SU-DHL-6 (cell line): ENCODE results near the gene PRDM13.

Experiments used
- H2AFZ ChIP-seq: fragments of 200-600 bp; sonication (generic); 2 replicates; pipeline ENCODE4 v1.6.1; 2014; ENCODE audit warnings: low read depth, mild to moderate bottlenecking, moderate library complexity, mixed read lengths, antibody characterized with exemption, low read length; ENCODE audit not compliant: severe bottlenecking
- H3F3A ChIP-seq: fragments of 200-600 bp; shearing (Covaris generic); 2 replicates; pipeline ENCODE4 v1.6.0; 2016; ENCODE audit warnings: antibody characterized with exemption, mild to moderate bottlenecking; ENCODE audit not compliant: insufficient read depth
- H3K27ac ChIP-seq: fragments of 200-600 bp; sonication (generic); 2 replicates; pipeline ENCODE4 v1.5.1; 2016; ENCODE audit warnings: low read depth, mild to moderate bottlenecking, low read length, moderate library complexity, mixed read lengths
- H3K27me3 ChIP-seq: fragments of 200-600 bp; sonication (generic), shearing (Covaris generic); 2 replicates; pipeline ENCODE4 v1.6.0; 2014; ENCODE audit warnings: mild to moderate bottlenecking, low read length
- H3K36me3 ChIP-seq: fragments of 200-600 bp; sonication (generic); 2 replicates; pipeline ENCODE4 v1.6.1; 2014; ENCODE audit warnings: mild to moderate bottlenecking, low read length, mixed read lengths
- H3K4me2 ChIP-seq: fragments of 300-600, 200-600 bp; shearing (Covaris generic), sonication (generic); 2 replicates; pipeline ENCODE4 v1.6.0; 2014; ENCODE audit warnings: low read length, low read depth, mild to moderate bottlenecking; ENCODE audit not compliant: poor library complexity, severe bottlenecking
- H3K4me3 ChIP-seq: fragments of 200-600 bp; sonication (generic); 2 replicates; pipeline ENCODE4 v1.5.1; 2014; ENCODE audit warnings: antibody characterized with exemption, low read length, mild to moderate bottlenecking, mixed read lengths; ENCODE audit not compliant: insufficient read depth, poor library complexity, severe bottlenecking
- H3K79me2 ChIP-seq: fragments of 200-600 bp; sonication (generic); 2 replicates; pipeline ENCODE4 v1.6.1; 2014; ENCODE audit warnings: mild to moderate bottlenecking, low read length, moderate library complexity; ENCODE audit not compliant: insufficient read depth
- H3K9ac ChIP-seq: fragments of 200-600 bp; sonication (generic); 2 replicates; pipeline ENCODE4 v1.7.0; 2014; ENCODE audit warnings: mild to moderate bottlenecking, low read length
- H3K9me2 ChIP-seq: fragments of 200-600 bp; sonication (generic); replicated peaks from 2 replicates; pipeline ENCODE4 v1.6.1; 2014; ENCODE audit warnings: low read length; ENCODE audit not compliant: insufficient read depth
- H3K9me3 ChIP-seq: fragments of 200-600 bp; sonication (generic); 2 replicates; pipeline ENCODE4 v1.6.1; 2014; ENCODE audit warnings: low read length, mixed read lengths; ENCODE audit not compliant: insufficient read depth
- H4K20me1 ChIP-seq: fragments of 200-600 bp; sonication (generic); 2 replicates; pipeline ENCODE4 v1.6.1; 2014; ENCODE audit warnings: low read depth, mild to moderate bottlenecking, antibody characterized with exemption, low read length, moderate library complexity, mixed read lengths
- CTCF ChIP-seq: fragments of 200-600 bp; sonication (generic); IDR thresholded peaks from one replicate; pipeline ENCODE4 v1.5.1; 2017; ENCODE audit warnings: antibody characterized with exemption, mild to moderate bottlenecking, low read length, moderate library complexity; ENCODE audit not compliant: insufficient read depth, poor library complexity, severe bottlenecking
- EZH2phosphoT487 ChIP-seq: fragments of 200-600 bp; sonication (generic), shearing (Covaris generic); conservative IDR thresholded peaks from 2 replicates; pipeline ENCODE4 v1.6.1; 2018; ENCODE audit warnings: mild to moderate bottlenecking, antibody characterized with exemption, low read length, moderate library complexity, mixed read lengths

PRDM13 gene

DNA sequence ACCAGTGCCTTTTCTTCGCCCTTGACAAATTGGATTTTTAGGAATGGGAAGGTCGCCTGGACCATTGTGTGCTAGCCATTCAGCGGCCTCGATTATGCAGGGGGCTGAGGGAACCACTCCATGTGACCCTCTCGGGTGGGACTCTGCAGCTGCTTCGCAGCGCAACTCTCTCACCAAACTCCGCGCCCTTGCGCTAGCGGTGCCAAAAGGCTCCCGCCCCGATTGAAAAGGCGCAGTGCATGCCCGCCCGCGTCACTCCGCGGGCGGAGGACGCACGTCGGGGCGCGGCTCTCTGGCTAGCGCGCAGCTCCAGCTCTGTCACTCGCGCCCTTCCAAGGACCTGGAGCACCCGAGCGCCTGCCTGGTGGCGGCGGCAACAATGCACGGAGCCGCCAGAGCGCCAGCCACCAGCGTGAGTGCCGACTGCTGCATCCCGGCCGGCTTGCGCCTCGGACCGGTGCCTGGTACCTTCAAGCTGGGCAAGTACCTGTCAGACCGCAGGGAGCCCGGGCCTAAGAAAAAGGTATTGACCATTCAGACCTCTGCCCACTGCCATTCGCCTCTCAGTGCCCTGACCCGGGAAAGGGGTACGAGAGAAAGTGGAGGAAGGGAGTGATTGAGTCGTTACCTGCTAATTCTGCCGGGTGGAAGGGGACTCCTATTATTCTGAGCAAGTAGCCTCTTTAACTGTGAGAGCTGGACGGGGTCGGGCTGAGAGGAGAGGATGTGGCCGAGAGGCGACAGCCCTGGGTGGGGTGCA is at the start of gene PRDM13:
TSS of gene PRDM13 (plus strand) at position 178 of the 760 bp plus-strand sequence. CDS start at position 380, 202 bp downstream.
- Histone ChIP-seq H3K36me3 (no peaks in the 10 kb centered on the region), H3K27ac (no peak within 1 kb of the TSS), H3K27me3 (no peaks in the 10 kb centered on the region), H3K4me3 (no peak within 1 kb of the TSS), H3K9ac (no peak within 1 kb of the TSS), H2AFZ (no peak within 1 kb of the TSS), H3K9me3 (no peaks in the 10 kb centered on the region), H3K9me2 (no peaks in the 10 kb centered on the region), H4K20me1 (no peaks in the 10 kb centered on the region), H3F3A (no peaks in the 10 kb centered on the region), H3K4me2 (no peak within 1 kb of the TSS), H3K79me2 (no peaks in the 10 kb centered on the region)
- TF ChIP-seq CTCF (no peak), EZH2phosphoT487 (no peak)

- Histone ChIP-seq H3K4me3 (no peak overlapping the region), H3K79me2 (peaks cover 41% of the 10 kb centered on the region), H2AFZ (no peak overlapping the region), H3F3A (peaks cover 9% of the 10 kb centered on the region; the same call in 1 of the 2 replicates), H3K9ac (no peak overlapping the region), H3K4me2 (no peak overlapping the region), H3K9me2 (no peaks in the 10 kb centered on the region), H4K20me1 (peaks cover 16% of the 10 kb centered on the region), H3K27ac (no peak overlapping the region), H3K36me3 (peaks cover 51% of the 10 kb centered on the region; the same call in 1 of the 2 replicates), H3K27me3 (no peaks in the 10 kb centered on the region), H3K9me3 (no peaks in the 10 kb centered on the region)
- no peak for TF ChIP-seq EZH2phosphoT487
Observed at GRCh38 chr6:99559057-99559456, 47.6 kb upstream of the PRDM13 start.

DNA sequence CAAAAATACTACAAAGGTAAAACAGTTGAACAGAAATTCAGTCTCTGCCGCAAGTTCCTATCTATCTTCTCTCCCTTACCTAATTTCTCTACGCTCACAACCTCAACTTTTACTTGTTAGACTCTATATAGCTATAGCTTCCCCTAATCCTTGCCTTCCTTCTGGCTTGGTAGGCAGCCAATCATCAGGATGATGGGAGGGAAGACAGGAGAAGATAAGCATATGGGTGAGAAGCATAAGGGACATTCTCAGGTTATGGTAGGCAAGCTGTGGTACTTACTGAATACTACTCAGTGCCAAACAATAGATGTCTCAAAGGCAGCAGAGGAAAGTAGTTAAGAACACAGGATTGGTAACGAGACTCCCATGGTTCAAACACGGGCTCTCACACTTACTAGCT is 46.0 kb upstream of the PRDM13 start:
- Histone ChIP-seq H4K20me1 (peaks cover 30% of the 10 kb centered on the region), H3K9ac (no peak overlapping the region)

More for the DNA sequence above, 46.0 kb upstream of the PRDM13 start:
- Histone ChIP-seq H3K9me3 (no peaks in the 10 kb centered on the region), H3K27me3 (no peaks in the 10 kb centered on the region), H3K79me2 (peaks cover 57% of the 10 kb centered on the region), H3K4me2 (no peak overlapping the region), H3K27ac (no peak overlapping the region), H3K4me3 (no peak overlapping the region), H2AFZ (no peak overlapping the region), H3K9me2 (no peaks in the 10 kb centered on the region), H3F3A (peaks cover 14% of the 10 kb centered on the region; the same call in 1 of the 2 replicates), H3K36me3 (peaks cover 50% of the 10 kb centered on the region; the same call in 1 of the 2 replicates)
- TF ChIP-seq CTCF (no peak), EZH2phosphoT487 (no peak)
